Ramos (cell line): ENCODE data around the gene GNL2.
"Not testable (repeated sequence)": the region's sequence is repeated elsewhere in the genome, so short reads cannot be mapped to it uniquely, and the experiment has no call there.

ENCODE experiments used
- in situ Hi-C: fragments of 300-500 bp; cut with MboI; formaldehyde crosslinking; loops from one replicate; pipeline ENCODE4 v1.14.3; 2022; ENCODE audit warnings: low sequenced_read_pairs; ENCODE audit not compliant: unreplicated experiment

Gene GNL2

DNA sequence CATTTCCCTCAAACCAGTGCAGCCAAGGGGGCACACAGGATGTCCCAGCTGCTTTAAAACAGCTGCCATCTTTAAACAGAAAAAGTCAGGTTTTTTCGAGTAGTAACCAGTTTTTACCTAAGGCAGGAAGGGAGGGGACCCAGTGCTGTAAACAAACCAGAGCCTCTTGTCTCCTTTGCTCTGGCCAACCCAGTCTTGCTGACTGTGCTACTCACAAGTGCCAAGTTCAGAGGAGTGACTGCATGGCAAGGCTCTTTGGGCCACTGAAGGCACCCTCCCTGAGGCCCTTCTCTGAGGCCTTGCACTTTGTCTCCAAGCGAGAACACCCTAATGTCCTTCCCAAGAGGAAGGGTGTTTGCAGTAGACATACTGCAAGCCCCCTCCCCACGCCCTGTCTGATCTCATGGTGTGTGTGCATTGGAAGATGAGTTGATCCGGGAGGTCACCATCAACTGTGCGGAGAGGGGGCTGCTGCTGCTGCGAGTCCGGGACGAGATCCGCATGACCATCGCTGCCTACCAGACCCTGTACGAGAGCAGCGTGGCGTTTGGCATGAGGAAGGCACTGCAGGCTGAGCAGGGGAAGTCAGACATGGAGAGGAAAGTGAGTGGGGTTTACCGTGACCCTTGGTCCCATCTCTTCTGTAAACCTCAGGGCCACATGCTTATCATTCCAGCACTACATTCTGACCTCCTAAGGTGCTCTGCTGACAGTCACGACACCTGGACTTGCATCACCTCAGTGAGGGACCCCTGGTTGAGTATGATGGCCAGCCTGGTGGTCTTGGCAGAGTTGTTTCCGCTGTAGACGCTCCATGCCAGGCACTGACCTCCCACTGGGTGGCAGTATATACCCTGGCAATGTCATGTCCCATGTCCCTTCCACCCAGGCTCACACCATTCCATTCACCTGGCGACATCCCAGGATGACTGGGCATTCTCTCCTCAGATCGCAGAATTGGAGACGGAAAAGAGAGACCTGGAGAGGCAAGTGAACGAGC, 34.3 kb downstream of the GNL2 start:
- in situ Hi-C loops, result no loop called here

DNA sequence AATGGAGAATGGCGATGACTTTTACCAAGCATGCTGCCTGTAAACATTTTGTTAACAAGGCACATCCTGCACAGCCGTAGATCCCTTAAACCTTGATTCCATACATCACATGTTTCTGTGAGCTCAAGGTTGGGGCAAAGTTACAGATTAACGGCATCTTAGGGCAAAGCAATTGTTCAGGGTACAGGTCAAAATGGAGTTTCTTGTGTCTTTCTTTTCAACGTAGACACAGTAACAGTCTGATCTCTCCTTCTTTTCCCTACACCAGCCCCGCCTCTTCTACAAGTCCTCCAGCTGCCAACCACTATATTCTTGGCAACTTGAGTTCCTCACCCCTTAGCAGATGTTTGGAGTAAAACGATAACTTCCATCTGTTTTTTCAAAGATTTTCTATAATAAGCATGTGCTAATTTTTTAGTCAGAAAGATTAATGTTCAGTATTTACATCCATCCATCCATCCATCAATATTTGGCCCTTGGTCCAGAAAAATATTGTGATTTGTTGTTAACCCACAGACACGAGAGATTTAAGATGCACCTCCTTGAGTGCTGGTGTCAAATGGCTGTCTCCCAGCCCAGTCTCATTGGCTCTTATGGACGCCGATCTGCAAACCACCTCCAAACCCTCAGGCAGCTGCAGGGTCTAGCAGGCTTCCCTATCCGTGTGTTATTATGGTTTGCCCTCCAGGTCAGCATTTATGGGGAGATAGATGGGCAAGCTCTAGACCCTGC, 35.2 kb downstream of the GNL2 start:
- in situ Hi-C loops, result no loop called here

DNA sequence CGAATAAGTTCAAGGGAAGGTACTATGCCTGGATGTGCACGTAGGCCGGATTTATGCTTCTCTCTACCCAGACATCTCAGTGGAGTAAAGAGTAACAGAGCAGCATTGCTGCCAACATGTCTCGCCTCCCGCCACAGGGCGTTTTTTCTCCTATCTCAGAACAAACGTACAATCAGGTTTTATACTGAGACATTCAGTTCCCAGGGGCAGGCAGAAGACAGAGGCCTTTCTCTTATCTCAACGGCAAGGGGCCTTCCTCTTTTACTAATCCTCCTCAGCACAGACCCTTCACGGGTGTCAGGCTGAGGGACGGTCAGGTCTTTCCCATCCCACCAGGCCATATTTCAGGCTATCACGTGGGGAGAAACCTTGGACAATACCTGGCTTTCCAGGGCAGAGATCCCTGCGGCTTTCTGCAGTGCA, 35.8 kb downstream of the GNL2 start:
- in situ Hi-C loops, result not testable (repeated sequence)

DNA sequence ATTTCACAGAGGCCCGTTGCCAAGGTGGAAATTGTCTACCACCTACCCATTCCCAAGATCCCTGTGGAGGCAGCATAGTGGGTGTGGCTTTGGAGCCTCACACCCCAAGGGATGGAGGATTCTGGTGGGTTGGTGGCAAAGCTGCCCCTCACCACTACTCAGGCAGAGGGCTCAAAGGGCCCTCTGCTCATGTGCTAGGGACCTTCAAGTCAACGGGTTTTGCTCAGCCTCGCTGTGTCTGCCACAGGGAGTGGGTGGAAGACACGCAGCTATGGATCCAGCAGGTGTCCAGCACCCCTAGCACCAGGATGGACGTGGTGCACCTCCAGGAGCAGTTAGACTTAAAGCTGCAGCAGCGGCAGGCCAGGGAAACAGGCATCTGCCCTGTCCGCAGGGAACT, 36.7 kb downstream of the GNL2 start:
- in situ Hi-C loops, result no loop called here

DNA sequence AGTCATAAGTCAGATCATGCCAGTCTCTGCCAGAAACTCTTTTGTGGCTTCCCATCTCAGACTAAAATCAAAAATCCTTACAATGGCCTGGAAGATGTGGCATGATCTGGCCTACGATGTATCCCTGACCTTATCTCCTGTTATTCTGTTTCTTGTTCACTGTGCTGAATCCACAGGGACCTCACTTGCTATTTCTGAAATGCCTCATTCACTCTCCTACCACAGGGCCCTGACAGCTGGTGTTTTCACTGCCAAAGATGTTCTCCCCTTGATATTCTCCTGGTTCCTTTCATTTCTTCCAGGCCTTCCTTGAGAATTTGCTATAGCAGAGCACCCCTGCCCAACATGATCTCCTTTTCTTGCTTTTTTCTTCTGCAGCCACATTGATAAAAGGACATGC, 37.3 kb downstream of the GNL2 start:
- in situ Hi-C loops, result no loop called here

DNA sequence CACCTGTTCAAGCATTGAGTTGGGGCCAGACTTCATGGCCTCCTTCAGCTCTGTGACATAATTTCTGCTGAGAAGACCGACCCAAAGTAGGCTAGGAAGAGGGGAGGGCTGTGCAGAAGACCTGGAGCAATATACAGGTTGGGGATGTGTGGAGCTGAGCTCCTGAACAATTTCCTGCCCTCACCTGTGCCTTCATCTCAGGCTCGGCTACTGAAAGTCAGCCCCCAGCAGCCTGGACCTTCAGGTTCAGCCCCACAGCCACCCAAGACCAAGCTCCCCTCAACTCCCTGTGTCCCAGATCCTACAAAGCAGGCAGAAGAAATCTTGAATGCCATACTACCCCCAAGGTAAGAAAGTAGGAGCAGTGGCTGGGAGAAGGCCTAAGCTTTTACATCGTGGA, 38.3 kb downstream of the GNL2 start:
- in situ Hi-C loops, result no loop called here

DNA sequence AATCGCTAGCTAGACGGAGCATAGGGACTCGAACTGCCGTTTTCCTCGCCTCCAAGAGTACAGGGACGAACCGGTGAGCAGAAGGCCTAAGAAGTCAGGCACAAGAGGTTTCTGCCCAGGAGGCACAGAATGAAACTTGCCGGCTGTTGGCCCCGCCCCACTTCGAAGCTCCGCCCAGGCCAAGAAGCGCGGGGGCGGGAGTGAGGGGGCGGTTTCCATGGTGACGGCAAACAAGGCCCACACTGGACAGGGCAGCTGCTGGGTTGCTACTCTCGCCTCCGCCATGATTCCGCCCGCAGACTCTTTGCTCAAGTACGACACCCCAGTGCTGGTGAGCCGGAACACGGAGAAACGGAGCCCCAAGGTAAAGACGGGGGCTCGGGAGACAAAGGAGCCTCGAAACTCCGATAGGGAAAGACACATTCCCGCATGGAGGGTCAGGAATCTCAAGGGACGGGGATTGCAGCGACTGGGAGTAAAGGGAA, 39.0 kb downstream of the GNL2 start, which contains the start of gene DNALI1:
Gene DNALI1, plus strand, starts transcription at position 229 of the 485 bp plus-strand sequence. Its CDS starts 55 bp downstream, at position 284.
- in situ Hi-C loops, result no loop called here

DNA sequence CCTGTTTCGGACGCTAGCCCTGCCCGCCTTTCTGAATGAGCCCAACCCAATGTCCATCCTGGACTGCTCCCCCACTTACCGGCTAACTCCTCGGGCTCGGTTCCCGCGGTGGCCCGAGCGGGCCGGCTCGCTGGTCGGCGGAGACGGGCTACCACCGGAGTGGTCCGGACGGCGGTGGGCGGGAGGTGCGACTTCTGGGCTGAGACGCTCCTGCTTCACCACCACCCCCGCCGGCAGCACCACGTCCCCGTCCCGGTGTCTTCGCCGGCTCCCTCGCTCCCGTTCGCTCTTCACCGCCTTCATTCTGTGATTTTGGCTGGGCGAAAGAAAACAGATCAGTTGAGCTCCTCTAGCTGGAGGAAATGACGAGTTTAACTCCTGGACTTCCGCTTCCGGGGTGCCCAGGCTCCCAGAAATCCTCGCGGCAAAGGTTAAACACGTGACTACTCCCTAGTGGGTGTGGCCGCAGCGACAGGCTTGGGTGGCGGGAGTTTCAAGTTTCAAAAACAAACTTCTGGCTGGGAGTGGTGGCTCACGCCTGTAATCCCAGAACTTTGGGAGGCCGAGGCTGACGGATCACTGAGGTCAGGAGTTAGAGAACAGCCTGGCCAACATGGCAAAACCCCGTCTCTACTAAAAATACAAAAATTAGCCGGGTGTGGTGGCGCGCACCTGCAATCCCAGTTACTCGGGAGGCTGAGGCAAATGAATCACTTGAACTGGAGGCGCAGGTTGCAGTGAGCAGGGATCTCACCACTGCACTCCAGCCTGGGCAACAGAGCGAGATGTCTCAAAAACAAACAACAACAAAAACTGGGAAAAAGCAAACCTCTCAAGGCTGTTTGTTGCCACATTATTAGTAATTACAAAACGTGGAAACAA, 41.6 kb downstream of the GNL2 start, which contains the start of gene SNIP1:
Gene SNIP1, minus strand, starts transcription at position 367 of the 882 bp plus-strand sequence. Its CDS starts 64 bp downstream, at position 303.
- in situ Hi-C loops, result no loop called here

DNA sequence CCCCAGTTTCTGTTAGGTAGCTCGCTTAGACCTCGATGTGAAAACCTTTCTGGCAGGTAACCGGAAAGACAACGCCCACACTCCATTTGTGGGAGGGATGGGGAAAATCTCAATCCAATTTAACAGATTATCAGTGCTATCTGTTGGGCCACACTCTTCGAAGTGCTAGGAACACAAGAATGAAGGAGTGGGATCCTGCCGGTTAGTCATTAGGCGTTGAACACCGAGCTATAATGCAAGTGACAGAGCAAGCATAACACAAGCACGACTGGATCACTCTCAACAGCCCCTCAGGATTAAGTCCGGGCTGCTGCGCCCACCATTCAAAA, 42.2 kb downstream of the GNL2 start:
- in situ Hi-C loops, result no loop called here

DNA sequence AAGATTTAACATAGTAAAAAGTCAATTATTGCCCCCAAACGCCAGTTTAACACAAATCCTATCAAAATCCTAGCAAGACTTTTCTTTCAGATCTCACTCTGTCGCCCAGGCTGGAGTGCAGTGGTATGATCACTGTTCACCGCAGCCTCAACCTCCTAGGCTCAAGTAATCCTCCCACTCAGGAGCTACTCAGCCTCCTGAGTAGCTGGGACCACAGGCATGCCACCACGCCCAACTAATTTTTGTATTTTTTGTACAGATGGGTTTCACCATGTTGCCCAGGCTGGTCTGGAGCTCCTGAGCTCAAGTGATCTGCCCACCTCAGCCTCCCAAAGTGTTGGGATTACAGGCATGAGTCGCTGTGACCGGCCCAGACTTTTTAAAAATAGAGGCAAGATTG, 46.4 kb downstream of the GNL2 start:
- in situ Hi-C loops, result no loop called here

DNA sequence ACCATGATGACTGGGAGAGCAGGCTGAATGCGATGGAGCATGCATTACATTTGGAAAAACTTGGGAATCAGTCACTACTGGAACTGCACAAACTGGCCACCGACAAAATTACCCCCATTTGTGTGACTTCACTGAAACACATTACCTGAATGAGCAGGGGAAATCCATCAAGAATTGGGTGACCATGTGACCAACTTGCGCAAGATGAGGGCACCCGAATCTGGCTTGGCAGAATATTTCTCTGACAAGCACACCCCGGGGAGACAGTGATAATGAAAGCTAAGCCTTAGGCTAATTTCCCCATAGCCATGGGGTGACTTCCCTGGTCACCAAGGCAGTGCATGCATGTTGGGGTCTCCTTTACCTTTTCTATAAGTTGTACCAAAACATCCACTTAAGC, 50.7 kb downstream of the GNL2 start:
- in situ Hi-C loops, result no loop called here

DNA sequence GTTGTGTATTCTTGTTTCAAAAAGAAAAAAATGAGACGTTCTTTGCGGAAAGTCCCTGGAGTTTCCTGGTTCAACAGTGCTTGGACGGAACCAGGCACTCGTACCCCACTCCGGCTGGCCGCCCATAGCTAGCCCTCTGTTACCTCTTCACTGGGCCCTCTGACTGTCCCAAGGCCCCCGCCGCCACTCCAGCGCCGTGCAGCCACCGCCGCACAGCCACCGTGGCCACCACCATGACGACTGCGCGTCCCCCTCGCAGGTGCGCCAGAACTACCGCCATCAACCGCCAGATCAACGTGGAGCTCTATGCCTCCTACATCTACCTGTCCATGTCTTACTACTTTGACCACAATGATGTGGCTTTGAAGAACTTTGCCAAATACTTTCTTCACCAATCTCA, 51.2 kb downstream of the GNL2 start:
- in situ Hi-C loops, result no loop called here

DNA sequence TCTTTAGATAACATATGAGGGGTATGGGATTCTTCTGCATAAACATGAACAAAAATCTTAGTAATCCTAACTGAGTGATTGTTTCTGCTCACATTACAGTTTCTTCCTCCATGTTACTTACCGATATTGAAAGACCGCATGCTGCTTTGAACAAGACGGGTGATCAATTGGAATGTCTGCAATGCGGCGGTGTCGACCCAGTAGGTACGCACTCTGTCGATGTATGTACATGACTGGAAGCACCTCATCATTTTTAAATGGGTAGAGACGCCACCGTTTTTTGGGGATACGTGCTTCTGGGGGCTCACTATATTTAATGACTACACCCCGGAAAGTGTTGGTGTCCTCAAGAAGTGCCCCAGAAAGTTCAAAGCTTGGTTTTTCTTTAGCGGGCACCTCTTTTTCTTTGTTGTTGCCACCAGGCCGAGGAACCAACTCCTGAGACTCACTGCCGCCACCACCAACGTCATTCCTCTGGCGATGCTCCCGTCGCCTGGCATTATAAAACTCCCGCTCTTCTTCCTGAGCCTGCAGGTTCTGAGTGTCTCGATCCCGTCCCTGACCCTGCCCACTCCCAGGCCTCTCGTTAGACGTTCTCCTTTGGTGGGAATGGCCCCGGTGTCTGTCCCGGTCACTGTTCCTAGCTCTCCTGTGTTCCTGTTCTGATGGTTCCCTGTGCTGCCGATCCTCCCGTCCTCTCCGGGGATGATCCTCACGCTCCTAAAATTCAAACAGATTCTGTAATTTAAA, 55.5 kb downstream of the GNL2 start:
- in situ Hi-C loops, result no loop called here

DNA sequence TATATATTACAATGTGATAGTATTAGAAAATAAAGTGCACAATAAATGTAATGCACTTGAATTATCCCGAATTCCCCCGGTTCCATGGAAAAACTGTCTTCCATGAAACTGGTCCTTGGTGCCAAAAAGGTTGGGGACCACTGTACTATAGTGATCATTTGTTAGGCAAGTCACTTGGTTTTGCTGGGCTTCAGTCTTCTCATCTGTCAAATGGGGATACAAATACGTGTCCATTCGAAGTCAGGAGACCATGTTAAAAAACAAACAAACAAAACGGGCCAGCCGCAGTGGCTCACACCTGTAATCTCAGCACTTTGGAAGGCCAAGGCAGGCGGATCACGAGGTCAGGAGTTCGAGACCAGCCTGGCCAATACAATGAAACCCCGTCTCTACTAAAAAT, 56.6 kb downstream of the GNL2 start:
- in situ Hi-C loops, result not testable (repeated sequence)

DNA sequence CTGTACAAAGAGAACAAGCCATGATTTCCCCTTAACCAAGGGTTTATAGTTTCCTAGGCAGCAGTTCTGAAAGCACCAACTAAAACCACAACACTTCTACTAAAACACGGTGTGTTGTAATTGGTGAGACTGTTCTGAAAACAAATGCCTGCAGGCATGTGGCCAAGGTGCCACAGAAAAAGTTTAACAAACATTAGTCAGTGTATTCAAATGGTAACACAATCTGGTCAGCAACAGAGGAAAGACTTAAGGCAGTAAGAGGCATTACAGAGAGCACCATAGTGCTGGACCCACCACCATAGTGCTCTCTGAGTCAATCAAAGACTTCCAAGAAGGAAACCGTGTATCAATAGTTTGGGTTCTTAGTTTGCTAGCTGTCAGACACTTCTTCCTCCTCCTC, 58.4 kb downstream of the GNL2 start:
- in situ Hi-C loops, result no loop called here

DNA sequence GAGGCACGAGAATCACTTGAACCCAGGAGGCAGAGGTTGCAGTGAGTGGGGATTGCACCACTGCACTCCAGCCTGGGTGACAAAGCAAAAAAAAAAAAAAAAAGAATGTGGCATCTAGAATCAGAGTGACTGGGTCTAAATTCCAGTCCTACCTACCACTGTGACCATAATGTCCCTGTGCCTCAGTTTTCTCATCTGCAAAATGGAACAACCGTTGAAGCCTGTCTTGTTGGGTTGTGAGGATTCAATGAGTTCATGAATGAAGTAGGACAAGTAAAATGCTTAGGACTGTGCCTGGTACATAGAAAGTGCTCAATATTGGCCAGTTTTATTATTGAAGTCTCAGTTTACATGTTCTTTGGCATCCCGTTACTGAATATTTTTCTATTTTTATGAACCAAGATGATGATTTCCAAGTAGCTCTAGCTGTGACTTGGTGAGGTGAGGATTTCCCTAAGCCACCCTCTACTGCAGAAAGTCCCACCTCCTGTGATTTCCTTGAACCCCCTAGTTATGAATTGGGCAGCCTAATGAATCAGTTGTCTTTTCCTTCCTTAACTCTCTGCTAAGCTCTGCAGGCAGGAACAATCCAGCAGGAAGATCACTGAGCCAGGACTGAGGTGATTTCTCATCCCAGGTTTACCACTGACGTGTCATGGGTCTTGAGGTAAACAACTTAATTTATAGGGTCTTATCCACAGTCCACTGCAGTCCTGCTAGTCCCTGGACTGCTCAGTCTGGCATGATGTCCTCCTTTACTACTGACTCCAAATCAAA, 62.2 kb downstream of the GNL2 start:
- in situ Hi-C loops, result no loop called here

DNA sequence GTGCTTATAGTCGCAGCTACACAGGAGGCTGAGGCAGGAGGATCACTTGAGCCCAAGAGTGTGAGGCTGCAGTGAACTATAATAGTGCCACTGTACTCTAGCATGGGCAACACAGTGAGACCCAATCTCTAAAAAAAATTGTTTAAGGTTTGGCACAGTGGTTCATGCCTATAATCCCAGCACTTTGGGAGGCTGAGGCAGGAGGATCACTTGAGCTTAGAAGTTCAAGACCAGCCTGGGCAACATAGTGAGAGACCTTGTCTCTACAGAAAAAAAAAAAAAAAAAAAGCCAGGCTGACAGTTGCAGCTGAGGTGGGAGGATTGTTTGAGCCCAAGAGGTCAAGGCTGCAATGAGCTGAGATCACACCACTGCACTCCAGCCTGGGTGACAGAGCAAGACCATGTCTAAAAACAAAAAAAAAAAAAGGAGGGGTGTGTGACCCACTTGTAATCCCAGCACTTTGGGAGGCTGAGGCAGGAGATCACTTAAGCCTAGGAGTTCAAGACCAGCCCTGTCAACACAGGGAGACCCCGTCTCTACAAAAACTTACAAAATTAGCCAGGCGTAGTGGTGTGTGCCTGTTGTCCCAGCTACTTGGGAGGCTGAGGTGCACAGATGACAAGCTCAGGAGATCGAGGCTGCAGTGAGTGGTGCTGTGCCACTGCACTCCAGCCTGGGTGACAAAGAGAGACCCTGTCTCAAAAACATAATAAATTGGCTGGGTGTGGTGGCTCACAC, 63.1 kb downstream of the GNL2 start:
- in situ Hi-C loops, result not testable (repeated sequence)

DNA sequence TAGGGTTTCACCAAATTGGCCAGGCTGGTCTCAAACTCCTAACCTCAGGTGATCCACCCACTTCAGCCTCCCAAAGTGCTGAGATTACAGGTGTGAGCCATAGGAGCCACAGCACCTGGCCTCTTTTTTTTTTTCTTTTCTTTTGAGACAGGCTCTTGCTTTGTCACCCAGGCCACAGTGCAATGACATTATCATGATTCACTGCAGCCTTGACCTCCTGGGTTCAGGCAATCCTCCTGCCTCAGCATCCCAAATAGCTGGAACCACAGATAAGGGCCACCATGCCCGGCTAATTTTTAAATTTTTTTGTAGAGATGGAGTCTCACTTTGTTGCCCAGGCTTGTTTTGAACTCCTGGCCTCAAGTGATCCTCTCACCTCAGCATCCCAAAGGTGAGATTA, 65.8 kb downstream of the GNL2 start:
- in situ Hi-C loops, result not testable (repeated sequence)
